ENCODE data around the gene ARHGEF7.
"Not testable (repeated sequence)": the region's sequence is repeated elsewhere in the genome, so short reads cannot be mapped to it uniquely, and the experiment has no call there.

ARHGEF7 gene

DNA sequence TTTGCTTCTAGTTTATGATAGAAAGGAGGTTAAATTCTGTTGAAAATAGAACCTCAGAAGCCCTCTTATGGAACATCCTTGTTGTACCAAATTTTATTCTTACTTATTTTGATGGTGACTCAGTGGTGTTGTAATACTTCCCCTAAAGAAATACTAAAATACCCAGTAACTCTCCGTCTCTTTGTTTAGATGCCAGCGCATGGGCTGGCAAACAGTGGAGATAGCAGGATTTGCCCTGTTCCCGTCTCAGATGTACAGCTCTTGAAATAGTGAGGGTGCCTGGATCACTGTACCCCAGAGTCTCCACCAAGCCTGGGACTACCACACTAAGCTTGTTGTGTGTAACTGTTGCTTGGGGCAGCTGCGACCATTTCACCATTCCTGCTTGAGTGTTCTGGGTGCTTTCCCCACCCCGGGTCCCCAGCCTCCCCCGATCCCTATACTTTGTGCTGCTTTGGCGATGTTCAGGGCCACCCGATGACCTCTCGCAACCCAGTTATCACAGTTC lies 138.3 kb downstream of the ARHGEF7 start:
- TF ChIP-seq, protein P1, sequence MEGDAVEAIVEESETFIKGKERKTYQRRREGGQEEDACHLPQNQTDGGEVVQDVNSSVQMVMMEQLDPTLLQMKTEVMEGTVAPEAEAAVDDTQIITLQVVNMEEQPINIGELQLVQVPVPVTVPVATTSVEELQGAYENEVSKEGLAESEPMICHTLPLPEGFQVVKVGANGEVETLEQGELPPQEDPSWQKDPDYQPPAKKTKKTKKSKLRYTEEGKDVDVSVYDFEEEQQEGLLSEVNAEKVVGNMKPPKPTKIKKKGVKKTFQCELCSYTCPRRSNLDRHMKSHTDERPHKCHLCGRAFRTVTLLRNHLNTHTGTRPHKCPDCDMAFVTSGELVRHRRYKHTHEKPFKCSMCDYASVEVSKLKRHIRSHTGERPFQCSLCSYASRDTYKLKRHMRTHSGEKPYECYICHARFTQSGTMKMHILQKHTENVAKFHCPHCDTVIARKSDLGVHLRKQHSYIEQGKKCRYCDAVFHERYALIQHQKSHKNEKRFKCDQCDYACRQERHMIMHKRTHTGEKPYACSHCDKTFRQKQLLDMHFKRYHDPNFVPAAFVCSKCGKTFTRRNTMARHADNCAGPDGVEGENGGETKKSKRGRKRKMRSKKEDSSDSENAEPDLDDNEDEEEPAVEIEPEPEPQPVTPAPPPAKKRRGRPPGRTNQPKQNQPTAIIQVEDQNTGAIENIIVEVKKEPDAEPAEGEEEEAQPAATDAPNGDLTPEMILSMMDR (conservative IDR thresholded peaks at IDR 0.05), result no peak
- no peak for TF ChIP-seq ZFX (IDR thresholded peaks at IDR 0.05)
- no peak overlapping the region for H3K27ac ChIP-seq

DNA sequence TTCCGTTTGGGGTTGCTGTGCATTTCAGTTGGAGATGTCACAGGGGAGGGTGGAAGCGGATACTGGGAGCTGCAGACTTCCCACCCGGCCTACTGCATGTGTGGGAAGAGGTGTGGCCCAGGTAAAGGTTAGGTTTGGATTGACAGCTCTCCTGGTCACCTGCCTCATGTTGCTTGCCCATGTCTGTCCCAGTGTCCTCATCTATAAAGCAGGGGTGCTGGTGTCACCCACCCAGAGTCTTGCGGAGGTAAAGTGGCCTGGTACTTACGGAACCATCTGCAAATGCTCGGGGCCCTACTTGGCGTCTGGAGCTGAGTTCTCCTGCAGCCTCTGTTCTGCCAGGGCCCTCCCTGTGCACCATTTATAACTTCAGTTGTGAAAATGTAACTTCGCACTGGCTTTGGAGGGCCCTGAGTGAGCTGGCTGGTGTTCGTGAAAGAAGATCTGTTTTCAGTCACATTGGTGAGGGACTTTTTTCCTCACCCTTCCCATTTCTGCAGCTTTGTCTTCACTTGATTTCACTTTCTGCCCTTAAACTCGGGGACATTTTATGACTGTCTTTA lies 140.2 kb downstream of the ARHGEF7 start:
- TF ChIP-seq, protein P1 (conservative IDR thresholded peaks at IDR 0.05), result no peak
- H3K27ac ChIP-seq, result no peak overlapping the region

DNA sequence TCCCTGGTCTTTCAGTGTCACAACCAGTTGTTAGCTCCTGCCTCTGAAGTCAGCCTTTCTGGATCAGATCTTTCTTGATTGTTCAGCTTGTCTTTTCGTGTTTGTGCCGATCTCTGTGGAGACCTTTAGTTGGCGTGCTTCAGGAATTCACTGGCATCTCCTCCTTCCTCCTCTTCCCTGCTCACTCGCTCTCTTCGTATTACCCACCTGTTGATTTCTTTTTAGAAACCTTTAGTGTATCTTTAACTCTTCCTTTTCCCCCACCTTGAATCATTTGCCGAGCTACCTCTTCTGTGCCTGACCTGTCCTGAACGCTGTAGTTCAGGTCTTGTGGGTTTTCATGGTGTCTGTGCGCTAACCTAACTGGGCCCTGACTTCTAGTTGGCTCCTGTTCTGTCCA lies 141.3 kb downstream of the ARHGEF7 start:
- TF ChIP-seq ZFX (IDR thresholded peaks at IDR 0.05), result no peak
- no peak overlapping the region for H3K27ac ChIP-seq

DNA sequence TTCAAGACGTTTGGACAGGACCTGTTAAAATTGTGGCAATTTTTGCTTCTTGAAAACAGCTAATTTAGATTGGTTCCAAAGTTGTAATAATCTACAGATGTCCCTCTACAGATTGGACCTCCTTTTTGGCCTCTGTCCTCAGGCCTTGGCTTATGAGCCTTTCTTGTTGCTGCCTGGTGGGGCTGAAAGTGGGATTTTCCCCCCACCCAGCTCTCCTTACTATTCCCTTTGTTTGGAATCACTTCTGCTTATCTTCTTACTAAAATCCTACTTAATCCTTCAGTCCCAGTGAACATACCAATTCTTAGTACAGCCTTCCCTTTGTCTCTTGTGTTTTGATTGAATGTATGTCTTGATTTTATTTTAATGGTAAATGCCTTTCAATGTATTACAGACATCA lies 141.8 kb downstream of the ARHGEF7 start:
- TF ChIP-seq, protein P1 (conservative IDR thresholded peaks at IDR 0.05), result no peak
- TF ChIP-seq ZFX (IDR thresholded peaks at IDR 0.05), result no peak
- no peak overlapping the region for H3K27ac ChIP-seq

DNA sequence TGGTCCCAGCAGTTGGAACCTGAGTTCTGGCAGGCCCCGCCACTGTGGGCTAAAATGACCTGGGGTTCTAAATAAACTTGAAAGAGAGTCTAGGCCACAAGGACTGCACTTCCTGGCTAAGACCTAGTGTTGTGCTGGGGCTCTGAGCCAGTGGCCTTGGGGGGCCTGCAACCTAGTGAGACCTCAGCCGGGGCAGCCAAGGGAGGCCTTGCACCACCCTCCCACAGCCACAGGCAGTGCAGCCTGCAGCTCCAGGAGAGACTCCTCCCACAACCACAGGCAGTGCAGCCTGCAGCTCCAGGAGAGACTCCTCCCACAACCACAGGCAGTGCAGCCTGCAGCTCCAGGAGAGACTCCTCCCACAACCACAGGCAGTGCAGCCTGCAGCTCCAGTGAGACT lies 142.8 kb downstream of the ARHGEF7 start:
- H3K27ac ChIP-seq, result not testable (repeated sequence)

DNA sequence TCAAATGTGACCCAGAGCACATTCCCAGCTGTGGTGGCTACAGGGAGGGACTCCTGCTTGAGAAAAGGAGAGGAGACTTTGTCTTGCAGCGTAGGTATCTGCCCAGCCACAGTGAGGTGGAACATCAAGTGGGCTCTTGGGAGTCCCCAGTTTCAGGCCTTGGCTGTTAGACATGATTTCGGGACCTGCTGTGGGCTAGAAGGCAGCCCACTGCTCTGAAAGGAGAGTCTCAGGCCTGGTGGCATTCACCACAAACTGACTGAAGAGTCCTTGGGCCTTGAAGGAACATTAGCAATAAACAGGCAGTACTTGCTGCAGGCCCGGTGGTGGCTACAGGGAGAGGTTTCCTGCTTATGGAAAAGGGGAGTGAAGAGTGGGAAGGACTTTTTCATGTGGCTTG lies 143.5 kb downstream of the ARHGEF7 start:
- no peak for TF ChIP-seq ZFX (IDR thresholded peaks at IDR 0.05)
- TF ChIP-seq, protein P1 (conservative IDR thresholded peaks at IDR 0.05), result no peak
- no peak overlapping the region for H3K27ac ChIP-seq

DNA sequence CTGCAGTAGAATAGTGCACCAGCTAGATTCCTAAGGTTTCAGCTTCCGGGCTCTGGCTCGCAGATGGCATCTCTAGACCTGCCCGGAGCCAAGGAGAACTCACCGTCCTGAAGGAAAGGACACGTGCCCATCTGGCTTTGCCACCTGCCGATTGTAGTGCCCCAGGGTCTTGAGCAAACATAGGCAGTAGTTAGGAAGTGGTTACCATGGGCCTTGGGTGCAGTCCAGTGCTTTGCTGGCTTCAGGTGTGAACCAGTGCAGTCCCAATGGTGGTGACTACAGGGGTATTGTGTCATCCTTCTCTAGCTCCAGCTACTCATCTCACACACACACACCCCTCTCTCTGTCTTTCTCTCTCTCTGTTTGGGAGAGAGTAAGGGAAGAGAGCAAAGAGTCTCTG lies 143.9 kb downstream of the ARHGEF7 start:
- TF ChIP-seq, protein P1 (conservative IDR thresholded peaks at IDR 0.05), result no peak
- TF ChIP-seq ZFX (IDR thresholded peaks at IDR 0.05), result no peak
- H3K27ac ChIP-seq, result no peak overlapping the region

DNA sequence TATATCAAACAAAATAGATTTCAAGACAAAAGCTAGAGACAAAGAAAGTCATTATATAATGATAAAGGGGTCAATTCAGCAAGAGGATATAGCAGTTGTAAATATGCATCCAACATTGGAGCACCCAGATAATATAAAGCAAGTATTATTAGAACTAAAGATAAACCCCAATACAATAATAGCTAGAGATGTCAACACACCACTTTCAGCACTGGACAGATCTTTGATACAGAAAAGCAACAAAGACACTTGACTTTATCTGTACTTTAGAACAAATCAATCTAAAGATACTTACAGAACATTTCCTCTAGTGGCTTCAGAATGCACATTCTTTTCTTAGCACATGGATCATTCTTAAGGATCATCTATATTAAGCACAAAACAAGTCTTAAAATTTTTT lies 146.2 kb downstream of the ARHGEF7 start:
- TF ChIP-seq, protein P1 (conservative IDR thresholded peaks at IDR 0.05), result no peak
- TF ChIP-seq ZFX (IDR thresholded peaks at IDR 0.05), result no peak
- H3K27ac ChIP-seq, result no peak overlapping the region

Measured in C4-2B (cell line).